K562 (cell line): ENCODE measurements around the gene CRYBG2. TPM values are rescaled to one million over a fixed set of nuclear protein-coding genes. Genes with fewer than 3 reads are reported as not detected.

Source experiments
- BRD9 ChIP-seq: fragments of 450-650 bp; IDR thresholded peaks from 2 replicates; pipeline ENCODE4 v1.6.1; 2018; ENCODE audit warnings: low read depth; ENCODE audit not compliant: partially characterized antibody
- C11orf30 ChIP-seq: fragments of 450-650 bp; IDR thresholded peaks from 2 replicates; pipeline ENCODE4 v1.6.1; 2016; ENCODE audit warnings: low read depth, mild to moderate bottlenecking
- FOSL1 ChIP-seq: fragments of 200-800 bp; sonication (Bioruptor generic); conservative IDR thresholded peaks from 2 replicates; pipeline ENCODE4 v1.6.1; 2016; ENCODE audit warnings: missing genetic modification characterization, missing compliant biosample characterization
- FOXA1 ChIP-seq: fragments of 450-650 bp; IDR thresholded peaks from 2 replicates; pipeline ENCODE4 v1.6.1; 2016; ENCODE audit warnings: mild to moderate bottlenecking, borderline replicate concordance
- GATAD2A ChIP-seq: fragments of 450-650 bp; IDR thresholded peaks from 2 replicates; pipeline ENCODE4 v1.6.1; 2017
- MCM2 ChIP-seq: fragments of 450-650 bp; IDR thresholded peaks from 2 replicates; pipeline ENCODE4 v1.6.1; 2017; ENCODE audit warnings: low read depth, mild to moderate bottlenecking
- NFE2L1 ChIP-seq: fragments of 450-650 bp; IDR thresholded peaks from 2 replicates; pipeline ENCODE4 v1.6.1; 2016; ENCODE audit warnings: missing genetic modification characterization, low read depth, mild to moderate bottlenecking, missing compliant biosample characterization, moderate library complexity, borderline replicate concordance
- NR1H2 ChIP-seq: sonication (generic); formaldehyde crosslinking; IDR thresholded peaks from 2 replicates; pipeline ENCODE4 v1.4.0; 2020; ENCODE audit warnings: mild to moderate bottlenecking, missing genetic modification reagents
- PPARD ChIP-seq: fragments of 250-450 bp; sonication (Bioruptor Pico); IDR thresholded peaks from 2 replicates; pipeline ENCODE4 v1.8.0; 2022; ENCODE audit warnings: inconsistent platforms, mild to moderate bottlenecking, moderate library complexity
- RHOXF2B ChIP-seq: fragments of 250-450 bp; sonication (Bioruptor Pico); conservative IDR thresholded peaks from 2 replicates; pipeline ENCODE4 v1.5.1; 2021
- SMARCE1 ChIP-seq: fragments of 450-650 bp; IDR thresholded peaks from 2 replicates; pipeline ENCODE4 v1.7.1; 2016; ENCODE audit warnings: mild to moderate bottlenecking
- SNIP1 ChIP-seq: fragments of 450-650 bp; IDR thresholded peaks from 2 replicates; pipeline ENCODE4 v1.7.1; 2017; ENCODE audit warnings: low read depth, mild to moderate bottlenecking
- TAF1 ChIP-seq: IDR thresholded peaks from 2 replicates; pipeline ENCODE4 v1.6.1; 2011; ENCODE audit warnings: mild to moderate bottlenecking, low read length, moderate library complexity; ENCODE audit not compliant: insufficient read depth, control insufficient read depth, severe bottlenecking; ENCODE audit errors: extremely low read depth
- ZKSCAN1 ChIP-seq: fragments of 150-350 bp; IDR thresholded peaks from 2 replicates; pipeline ENCODE4 v1.6.1; 2016; ENCODE audit warnings: low read depth, low read length
- ZNF146 ChIP-seq: IDR thresholded peaks from one replicate; pipeline ENCODE4 v1.6.1; 2018; ENCODE audit warnings: missing compliant biosample characterization; ENCODE audit not compliant: unreplicated experiment
- ZNF184 ChIP-seq: sonication (generic); formaldehyde crosslinking; IDR thresholded peaks from 2 replicates; pipeline ENCODE4 v1.5.0; 2020; ENCODE audit warnings: missing genetic modification reagents
- ZNF830 ChIP-seq: fragments of 250-450 bp; sonication (Bioruptor Pico); IDR thresholded peaks from 2 replicates; pipeline ENCODE4 v1.5.0; 2021; ENCODE audit warnings: mild to moderate bottlenecking
- polyA plus RNA-seq, 8 experiments: library from polyadenylated mRNA; depleted of rRNA in 4 of 8; stranded (reverse) in 5 of 8; unstranded in 3 of 8; fragments of >200 nt; fragmentation: Nextera tagmentation in 2 of 8; fragmentation: Illumina TruSeq in 1 of 8; extraction: Ambion mirVana in 2 of 8; extraction: Trizol in 1 of 8; gene quantifications; 2 replicates each; pipeline versions ENCODE4 v1.2.1 to v1.2.3, GENCODE V29; 2011 to 2014; ENCODE audit warnings: inconsistent platforms in 1 of 8, missing spikeins in 1 of 8
- total RNA-seq, 7 experiments: library from RNA; depleted of rRNA in 6 of 7; stranded (reverse); fragments of >200 nt in 6 of 7; fragmentation: Illumina TruSeq in 2 of 7; extraction: Trizol in 2 of 7; gene quantifications; 2 replicates each; pipeline versions ENCODE4 v1.2.1 to v1.2.3, GENCODE V29; 2011 to 2021; ENCODE audit warnings: low replicate concordance in 1 of 7
- TF ChIP-seq, protein P1 (sequence below), 2 experiments: fragments of 450-650 bp; formaldehyde crosslinking in 1 of 2; IDR thresholded peaks; 2 replicates each; pipeline versions ENCODE4 v1.4.0 to v1.6.1; 2014 to 2020; ENCODE audit warnings: mild to moderate bottlenecking in 2 of 2, borderline replicate concordance in 1 of 2, low read depth in 1 of 2
- TF ChIP-seq, protein P2 (sequence below): fragments of 450-650 bp; IDR thresholded peaks from 2 replicates; pipeline ENCODE4 v1.7.1; 2018; ENCODE audit warnings: mild to moderate bottlenecking, low read depth; ENCODE audit not compliant: partially characterized antibody

CRYBG2 gene
- total and polyA plus RNA-seq, 9 of the 15 experiments (the other 6 are each of a cell fraction or from before 2014, with no cell fraction given): 0.39 to 8.5 (median 3.7) TPM

DNA sequence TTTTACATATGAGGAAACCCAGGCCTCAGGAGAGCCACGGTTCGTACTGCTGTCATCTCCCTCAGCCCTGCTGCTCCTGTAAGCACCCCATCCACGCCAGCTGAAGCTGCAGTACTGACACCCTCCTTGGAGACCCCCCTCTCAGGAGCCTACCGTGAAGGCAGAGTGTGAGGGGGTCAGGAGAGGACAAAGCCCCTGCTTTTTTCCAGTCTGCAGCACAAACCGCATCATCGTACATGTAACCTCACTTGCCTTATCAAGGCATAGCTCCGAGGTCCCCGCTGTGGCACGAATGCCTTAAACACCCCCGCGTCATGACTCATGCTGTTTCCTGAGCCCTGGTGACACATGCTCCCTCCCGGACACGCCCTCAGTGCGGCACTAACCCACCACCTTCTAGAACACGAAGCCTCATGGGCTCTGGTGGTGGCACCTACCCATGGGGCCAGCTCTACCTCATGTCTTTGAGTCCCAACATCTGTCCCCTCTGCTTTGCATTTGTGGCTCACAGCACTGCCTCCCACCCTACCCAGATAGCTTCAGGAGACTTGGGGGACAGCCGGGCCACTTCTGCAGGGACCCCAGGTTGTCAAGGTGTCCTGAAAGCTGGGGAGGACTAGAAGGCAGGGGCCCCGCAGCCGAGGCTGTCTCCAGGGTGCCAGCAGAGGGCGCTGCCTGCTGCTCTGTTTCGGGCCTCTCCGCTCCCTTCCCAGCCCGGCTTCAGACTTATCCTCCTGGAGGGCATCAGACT lies 69.2 kb downstream of the CRYBG2 start (continued):
- TF ChIP-seq, protein P1, sequence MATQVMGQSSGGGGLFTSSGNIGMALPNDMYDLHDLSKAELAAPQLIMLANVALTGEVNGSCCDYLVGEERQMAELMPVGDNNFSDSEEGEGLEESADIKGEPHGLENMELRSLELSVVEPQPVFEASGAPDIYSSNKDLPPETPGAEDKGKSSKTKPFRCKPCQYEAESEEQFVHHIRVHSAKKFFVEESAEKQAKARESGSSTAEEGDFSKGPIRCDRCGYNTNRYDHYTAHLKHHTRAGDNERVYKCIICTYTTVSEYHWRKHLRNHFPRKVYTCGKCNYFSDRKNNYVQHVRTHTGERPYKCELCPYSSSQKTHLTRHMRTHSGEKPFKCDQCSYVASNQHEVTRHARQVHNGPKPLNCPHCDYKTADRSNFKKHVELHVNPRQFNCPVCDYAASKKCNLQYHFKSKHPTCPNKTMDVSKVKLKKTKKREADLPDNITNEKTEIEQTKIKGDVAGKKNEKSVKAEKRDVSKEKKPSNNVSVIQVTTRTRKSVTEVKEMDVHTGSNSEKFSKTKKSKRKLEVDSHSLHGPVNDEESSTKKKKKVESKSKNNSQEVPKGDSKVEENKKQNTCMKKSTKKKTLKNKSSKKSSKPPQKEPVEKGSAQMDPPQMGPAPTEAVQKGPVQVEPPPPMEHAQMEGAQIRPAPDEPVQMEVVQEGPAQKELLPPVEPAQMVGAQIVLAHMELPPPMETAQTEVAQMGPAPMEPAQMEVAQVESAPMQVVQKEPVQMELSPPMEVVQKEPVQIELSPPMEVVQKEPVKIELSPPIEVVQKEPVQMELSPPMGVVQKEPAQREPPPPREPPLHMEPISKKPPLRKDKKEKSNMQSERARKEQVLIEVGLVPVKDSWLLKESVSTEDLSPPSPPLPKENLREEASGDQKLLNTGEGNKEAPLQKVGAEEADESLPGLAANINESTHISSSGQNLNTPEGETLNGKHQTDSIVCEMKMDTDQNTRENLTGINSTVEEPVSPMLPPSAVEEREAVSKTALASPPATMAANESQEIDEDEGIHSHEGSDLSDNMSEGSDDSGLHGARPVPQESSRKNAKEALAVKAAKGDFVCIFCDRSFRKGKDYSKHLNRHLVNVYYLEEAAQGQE (IDR thresholded peaks at IDR 0.05; ENCODE audit: borderline replicate concordance): peak; percentile 81; the same call in 1 of the 2 replicates
- TF ChIP-seq, protein P1 (CRISPR knock-in tag; IDR thresholded peaks at IDR 0.05; ENCODE audit: low read depth): no peak
- TF ChIP-seq FOXA1 (no peak), GATAD2A (peak; percentile 35), ZNF184 (CRISPR knock-in tag) (no peak), SNIP1 (no peak), PPARD (no peak), TAF1 (peak; percentile 46), ZNF830 (CRISPR knock-in tag) (0 out of 2 replicates have a peak, but pooled peaks have one; percentile 39), BRD9 (no peak), ZKSCAN1 (peak; percentile 56), ZNF146 (CRISPR knock-in tag) (no peak), RHOXF2B (CRISPR knock-in tag) (no peak), C11orf30 (peak; percentile 81), FOSL1 (tag) (peak; percentile 100), MCM2 (no peak), NFE2L1 (tag) (no peak), NR1H2 (CRISPR knock-in tag) (no peak), SMARCE1 (peak; percentile 99)
- TF ChIP-seq, protein P2, sequence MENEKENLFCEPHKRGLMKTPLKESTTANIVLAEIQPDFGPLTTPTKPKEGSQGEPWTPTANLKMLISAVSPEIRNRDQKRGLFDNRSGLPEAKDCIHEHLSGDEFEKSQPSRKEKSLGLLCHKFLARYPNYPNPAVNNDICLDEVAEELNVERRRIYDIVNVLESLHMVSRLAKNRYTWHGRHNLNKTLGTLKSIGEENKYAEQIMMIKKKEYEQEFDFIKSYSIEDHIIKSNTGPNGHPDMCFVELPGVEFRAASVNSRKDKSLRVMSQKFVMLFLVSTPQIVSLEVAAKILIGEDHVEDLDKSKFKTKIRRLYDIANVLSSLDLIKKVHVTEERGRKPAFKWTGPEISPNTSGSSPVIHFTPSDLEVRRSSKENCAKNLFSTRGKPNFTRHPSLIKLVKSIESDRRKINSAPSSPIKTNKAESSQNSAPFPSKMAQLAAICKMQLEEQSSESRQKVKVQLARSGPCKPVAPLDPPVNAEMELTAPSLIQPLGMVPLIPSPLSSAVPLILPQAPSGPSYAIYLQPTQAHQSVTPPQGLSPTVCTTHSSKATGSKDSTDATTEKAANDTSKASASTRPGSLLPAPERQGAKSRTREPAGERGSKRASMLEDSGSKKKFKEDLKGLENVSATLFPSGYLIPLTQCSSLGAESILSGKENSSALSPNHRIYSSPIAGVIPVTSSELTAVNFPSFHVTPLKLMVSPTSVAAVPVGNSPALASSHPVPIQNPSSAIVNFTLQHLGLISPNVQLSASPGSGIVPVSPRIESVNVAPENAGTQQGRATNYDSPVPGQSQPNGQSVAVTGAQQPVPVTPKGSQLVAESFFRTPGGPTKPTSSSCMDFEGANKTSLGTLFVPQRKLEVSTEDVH: peak; percentile 56
